Fibroblast of the aortic adventitia (primary cell): ENCODE results near the gene TMA7. TPM values are rescaled to one million over a fixed set of nuclear protein-coding genes. Genes with fewer than 3 reads are reported as not detected.

ENCODE experiments used
- DNase-seq: peaks from one replicate; pipeline ENCODE4 v3.0.0-alpha.2; 2010; ENCODE audit warnings: low read depth
- H3K4me3 ChIP-seq: 2 replicates; pipeline ENCODE4 v1.5.1; 2011; ENCODE audit warnings: low read depth, mild to moderate bottlenecking, control low read depth, low read length, moderate library complexity
- total RNA-seq: library from RNA; depleted of rRNA; stranded (reverse); fragments of >200 nt; gene quantifications from 2 replicates; pipeline ENCODE4 v1.2.3, GENCODE V29; 2012; ENCODE audit warnings: low replicate concordance
- TF ChIP-seq, protein P1 (sequence below): IDR thresholded peaks from 2 replicates; pipeline ENCODE4 v1.5.1; 2011; ENCODE audit warnings: mild to moderate bottlenecking, low read length, control low read depth, inconsistent platforms; ENCODE audit not compliant: insufficient read depth

TMA7 gene
- total RNA-seq, 1 donor: 234 TPM

DNA sequence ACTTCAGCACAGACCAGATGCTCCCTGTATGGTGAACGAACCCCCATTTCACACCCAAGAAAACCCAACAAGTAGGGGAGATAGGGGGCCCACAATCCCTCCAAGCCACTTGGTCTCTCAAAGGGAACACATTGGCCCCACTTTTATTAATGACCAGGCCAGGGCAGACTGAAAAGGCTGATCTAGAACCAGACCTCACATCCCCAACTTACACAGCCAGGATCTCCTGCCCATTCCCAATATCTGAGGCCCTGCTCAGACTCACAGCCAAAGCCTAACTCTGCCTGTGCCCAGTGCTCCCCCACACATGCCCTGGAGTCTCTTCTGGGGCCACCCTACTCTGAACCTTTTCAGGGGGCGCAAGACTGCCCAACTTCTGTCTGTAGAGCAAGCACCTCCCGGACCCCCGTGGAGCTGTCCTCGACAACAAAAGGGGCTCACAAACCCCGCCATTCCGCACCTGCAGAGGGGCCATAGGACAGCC is 11.9 kb upstream of the TMA7 start:
- TF ChIP-seq, protein P1, sequence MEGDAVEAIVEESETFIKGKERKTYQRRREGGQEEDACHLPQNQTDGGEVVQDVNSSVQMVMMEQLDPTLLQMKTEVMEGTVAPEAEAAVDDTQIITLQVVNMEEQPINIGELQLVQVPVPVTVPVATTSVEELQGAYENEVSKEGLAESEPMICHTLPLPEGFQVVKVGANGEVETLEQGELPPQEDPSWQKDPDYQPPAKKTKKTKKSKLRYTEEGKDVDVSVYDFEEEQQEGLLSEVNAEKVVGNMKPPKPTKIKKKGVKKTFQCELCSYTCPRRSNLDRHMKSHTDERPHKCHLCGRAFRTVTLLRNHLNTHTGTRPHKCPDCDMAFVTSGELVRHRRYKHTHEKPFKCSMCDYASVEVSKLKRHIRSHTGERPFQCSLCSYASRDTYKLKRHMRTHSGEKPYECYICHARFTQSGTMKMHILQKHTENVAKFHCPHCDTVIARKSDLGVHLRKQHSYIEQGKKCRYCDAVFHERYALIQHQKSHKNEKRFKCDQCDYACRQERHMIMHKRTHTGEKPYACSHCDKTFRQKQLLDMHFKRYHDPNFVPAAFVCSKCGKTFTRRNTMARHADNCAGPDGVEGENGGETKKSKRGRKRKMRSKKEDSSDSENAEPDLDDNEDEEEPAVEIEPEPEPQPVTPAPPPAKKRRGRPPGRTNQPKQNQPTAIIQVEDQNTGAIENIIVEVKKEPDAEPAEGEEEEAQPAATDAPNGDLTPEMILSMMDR: no peak
- DNase-seq: no peak

DNA sequence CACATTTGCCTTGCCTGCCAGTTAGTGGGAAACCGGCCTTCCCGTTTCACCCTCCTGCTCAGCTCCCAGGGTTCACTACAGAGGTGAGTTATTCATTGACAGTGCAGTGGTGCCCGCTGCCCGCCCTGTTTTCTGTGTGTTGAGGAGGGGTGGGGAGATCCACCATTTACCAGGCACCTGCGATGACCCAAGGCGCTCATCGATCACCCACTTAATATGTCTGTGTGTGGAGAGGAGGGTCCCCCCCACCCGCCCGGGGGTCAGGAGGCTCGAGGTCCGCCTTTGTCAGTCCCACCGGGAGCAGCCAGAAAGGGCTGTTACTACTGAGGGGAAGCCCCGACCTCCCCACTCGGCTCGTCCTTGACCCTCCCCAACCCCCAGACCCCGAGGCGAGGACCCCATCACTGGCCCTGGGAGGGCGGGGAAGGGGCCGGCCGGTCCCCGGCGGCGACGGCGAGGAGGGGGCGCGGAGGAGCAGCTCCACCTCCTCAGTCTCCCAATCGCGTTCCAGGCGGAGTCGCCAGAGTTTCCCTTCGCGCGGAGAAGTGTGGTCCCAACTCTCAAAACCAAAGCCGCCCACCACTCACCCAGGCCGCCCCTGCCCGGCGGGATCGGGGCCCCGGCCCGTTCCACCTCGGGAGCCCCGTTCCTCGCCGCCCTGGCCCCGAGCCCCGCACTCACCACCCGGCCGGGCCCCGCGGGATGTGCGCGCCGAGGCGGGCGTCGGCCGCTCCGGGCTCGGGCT is 11.3 kb upstream of the TMA7 start:
- peak overlapping the region; percentile 74 for H3K4me3 ChIP-seq
- TF ChIP-seq, protein P1: no peak
- no peak for DNase-seq

More for the DNA sequence above, 11.9 kb upstream of the TMA7 start:
- peak overlapping the region; percentile 74 for H3K4me3 ChIP-seq

DNA sequence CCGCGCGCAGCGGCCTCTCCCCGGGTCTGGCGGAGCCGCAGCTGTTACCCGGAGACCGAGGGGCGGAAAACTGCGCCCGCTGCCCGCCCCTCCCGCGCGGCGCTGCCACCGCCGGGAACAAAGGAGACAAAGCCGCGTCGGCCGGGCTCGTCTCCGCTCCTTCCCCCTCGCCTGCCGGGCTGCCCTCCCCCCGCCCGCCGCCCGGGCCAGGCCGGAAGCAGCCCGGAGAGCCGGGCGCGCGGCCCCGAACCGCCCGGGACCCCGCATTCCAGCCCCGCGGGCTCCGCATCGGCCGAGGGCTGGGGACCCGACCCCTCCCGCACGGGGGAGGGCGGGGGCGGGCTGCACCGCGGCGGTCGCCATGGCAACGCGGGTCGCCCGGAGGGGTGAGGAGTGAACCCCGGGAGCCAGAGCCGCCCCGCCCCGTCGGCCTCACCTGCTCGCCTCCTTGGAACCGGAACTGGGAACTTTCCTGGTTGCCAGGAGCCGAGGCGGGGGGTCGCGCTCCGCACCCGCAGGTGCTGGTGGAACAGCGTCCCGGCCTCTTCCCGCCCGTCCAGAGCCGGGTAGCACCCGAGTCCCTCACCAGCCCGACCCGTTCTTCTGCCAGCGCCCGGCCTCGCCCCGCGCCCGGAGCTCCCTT is 10.6 kb upstream of the TMA7 start:
- H3K4me3 ChIP-seq: peak overlapping the region; percentile 74
- DNase-seq: no peak
- TF ChIP-seq, protein P1: no peak

DNA sequence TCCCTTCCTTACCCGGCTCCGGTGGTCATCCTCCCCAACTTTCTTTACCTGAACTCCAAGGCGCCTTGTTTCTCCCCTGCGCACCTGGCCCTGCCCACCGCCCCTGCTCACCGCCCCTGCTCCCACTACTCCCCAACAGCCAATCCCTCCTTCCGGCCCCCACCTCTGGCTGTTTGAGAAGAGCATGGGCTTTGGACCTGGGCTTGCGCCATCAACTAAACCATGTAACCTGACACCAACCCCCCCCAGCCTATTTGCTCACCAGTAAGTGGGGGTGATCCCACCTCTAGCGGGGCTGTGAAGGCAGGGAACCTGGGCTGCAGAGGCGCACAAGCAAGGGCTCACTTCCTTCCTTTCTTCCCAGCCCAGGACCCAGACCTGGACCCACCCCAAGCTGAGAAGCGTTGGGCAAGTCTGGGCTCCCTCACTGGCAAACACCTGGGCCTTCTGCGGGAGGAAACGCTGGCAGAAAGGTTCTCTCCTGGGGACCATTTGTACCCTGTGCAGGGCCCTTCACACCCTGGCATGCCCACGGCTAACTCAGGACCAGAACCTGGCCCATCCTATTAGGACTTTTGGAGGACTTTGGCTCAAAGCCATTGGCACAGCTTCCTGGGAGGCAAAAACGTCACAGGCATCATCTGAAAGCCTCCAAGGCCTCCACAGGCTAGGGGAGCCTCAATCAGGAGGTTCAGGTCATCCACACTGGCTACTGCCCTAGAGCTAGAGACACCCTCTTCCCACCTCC is 9.9 kb upstream of the TMA7 start, which contains the start of gene PLXNB1:
TSS of gene PLXNB1 (minus strand) at position 127 of the 748 bp plus-strand sequence. CDS start 5,475 bp downstream, outside the sequence.
- TF ChIP-seq, protein P1: no peak
- H3K4me3 ChIP-seq: peak within 1 kb of the TSS; percentile 74
- peak; percentile 63 for DNase-seq

DNA sequence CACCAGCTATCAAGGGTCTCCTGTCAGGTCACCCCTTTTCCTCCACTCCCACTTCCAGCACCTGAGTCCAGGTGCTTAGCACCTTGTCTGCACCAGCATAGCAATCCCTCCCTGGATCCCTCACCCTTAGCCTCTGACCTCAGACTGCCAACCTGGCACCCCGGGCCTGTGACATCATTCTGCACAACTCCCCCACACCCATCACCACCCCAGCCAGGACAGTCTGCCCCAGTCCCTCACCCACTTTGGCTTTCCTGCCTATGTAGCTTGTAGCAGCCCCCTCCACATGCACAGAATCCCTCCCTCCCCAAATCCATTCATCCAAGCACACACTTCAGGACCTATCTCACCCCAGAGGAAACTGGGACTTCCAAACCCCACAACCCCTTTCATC is 9.4 kb upstream of the TMA7 start:
- TF ChIP-seq, protein P1: no peak
- DNase-seq: no peak
- H3K4me3 ChIP-seq: no peak overlapping the region

DNA sequence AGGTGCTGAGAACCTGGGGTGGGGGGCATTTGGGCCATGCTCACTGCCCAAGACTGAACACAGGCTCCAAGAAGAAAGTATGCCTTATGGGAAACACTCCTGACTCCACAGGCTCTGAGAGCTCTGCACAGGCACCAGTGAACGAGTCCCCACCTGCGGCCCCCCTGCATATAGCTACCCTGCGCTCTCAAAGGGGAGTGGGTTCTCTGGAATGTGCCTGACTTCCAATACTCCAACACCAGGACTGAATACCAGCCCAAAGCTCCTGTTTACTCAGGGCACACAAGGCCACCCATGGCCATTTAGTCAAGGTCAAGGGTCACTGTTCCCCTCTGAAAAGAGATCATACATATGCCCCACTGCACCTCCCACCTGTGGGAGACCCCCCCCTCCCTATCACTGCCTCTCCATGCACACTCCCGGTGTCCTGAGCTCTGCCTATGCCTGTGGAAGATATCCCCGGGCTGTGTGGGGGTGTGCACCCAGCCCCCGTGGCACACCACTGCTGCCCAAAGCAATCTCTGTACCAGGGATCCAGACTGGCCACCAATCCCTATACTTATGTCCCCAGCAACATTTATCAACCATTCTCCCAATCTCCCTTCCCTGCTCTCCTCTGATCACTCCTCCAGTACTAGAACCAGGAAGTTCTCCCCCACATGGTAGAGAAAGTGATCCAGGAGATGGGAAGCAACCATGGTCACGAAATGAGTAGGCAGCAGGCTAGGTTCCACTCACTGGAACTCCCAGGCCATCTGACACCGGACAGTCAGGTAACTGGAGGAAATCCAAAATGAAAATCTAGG is 8.6 kb upstream of the TMA7 start:
- no peak for DNase-seq
- no peak overlapping the region for H3K4me3 ChIP-seq
- TF ChIP-seq, protein P1: no peak
